HG03097 (cell line): ENCODE results near the gene MAMSTR.

Source experiments
- ATAC-seq: cut with Tn5 transposase; IDR thresholded peaks from one replicate; pipeline ENCODE4 v1.9.1; 2021; ENCODE audit not compliant: unreplicated experiment, low FRiP score

MAMSTR gene

DNA sequence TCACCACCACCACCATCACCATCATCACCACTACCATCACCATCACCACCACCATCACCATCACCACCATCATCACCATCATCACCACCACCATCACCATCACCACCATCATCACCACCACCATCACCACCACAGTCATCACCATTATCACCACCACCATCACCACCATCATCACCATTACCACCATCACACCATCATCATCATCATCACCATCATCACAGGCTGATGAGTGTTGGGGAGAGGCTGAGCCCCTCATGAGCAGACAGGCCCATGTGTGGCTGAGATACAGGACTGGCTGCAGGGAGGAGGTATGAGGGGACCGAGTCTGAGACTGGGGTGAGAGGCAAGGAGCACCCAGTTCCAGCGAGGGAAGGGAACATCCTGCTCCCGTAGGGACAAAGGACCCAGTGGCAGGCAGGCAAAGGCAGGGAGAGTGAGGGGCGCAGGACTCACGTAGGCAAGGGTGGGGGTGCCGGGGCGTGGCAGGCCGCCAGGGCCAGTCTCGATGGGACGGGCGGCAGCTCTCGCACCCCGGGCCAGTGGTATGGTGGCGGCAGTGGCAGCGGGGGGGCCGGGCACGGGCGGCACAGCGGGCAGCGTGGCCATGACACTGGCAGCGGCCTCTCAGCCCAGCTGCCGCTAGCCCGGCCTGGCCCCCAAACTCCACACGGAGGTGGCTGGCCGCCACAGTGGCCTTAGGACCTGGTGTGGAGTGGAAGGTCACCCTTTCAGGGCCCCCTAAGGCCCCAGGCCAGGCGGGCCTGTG is 49.4 kb downstream of the MAMSTR start:
- ATAC-seq: no peak

DNA sequence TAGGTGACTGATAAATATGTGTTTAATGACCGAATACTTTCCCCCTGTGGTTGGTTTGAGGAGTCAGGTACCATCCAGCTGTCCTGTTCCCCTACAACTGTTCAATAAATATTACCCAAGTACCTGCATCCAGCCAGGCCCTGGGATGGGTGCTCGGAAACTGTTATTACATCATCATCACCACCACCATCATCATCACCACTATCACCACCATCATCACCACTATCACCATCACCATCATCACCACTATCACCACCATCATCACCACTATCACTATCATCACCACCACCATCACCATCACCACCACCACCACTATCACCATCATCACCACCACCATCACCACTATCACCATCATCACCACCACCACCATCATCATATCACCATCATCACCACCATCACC is 50.8 kb downstream of the MAMSTR start:
- no peak for ATAC-seq

GRCh38 chr19:48668332-48668731 is 51.2 kb downstream of the MAMSTR start:
- no peak for ATAC-seq

- no peak for ATAC-seq
Measured at GRCh38 chr19:48665786-48666185, 53.7 kb downstream of the MAMSTR start.

- ATAC-seq: no peak
Measured at GRCh38 chr19:48664476-48664875, 55.0 kb downstream of the MAMSTR start.

DNA sequence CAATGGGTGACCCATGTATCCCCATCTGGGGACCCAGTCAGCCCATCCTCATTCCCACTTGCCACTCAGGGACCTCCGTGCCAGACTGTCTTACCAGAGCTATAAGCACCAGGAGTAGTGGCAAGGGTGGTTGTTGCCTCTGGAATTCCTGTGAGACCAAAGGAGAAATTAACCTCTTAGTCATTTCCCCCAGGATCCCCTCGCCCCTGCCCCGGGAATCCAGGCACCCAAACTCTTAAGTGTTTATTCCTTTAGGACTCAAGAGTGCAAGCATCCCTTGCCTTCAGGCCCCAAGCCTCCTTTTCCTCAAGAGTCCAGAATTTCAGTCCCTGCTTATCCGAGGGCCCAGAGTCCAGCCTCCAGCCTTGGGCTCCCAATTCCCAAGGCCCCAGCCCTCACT is 55.9 kb downstream of the MAMSTR start:
- no peak for ATAC-seq
